A549 (cell line): Measurements from ENCODE around the gene INF2. TPM values are rescaled to one million over a fixed set of nuclear protein-coding genes. Genes with fewer than 3 reads are reported as not detected.

Source experiments
- ATAC-seq, 2 experiments: fragments of 200-7000 bp in 1 of 2; fragments of >200 bp in 1 of 2; cut with Nextera tagmentation in 1 of 2; cut with Tn5 transposase in 1 of 2; 3 replicates each; pipeline versions ENCODE4 v1.8.0 to v1.9.1; 2018 to 2020; ENCODE audit warnings: mild to moderate bottlenecking in 1 of 2, moderate library complexity in 1 of 2
- CTCF ChIA-PET: fragments of 300-600 bp; sonication (Branson Sonifier 250); formaldehyde crosslinking; extraction: SDS; loops from one replicate; lab custom pipeline; 2021; ENCODE audit warnings: antibody characterized with exemption, inconsistent platforms; lab: Yijun Ruan, JAX
- POLR2A ChIA-PET: fragments of 350-600 bp; formaldehyde crosslinking; extraction: SDS; loops from one replicate; lab custom pipeline; 2021; ENCODE audit warnings: antibody characterized with exemption, inconsistent platforms; lab: Yijun Ruan, JAX
- DNase-seq, 2 experiments: peaks; one replicate each; pipeline versions ENCODE4 v3.0.0 to v3.0.0-alpha.2; 2011 to 2016; ENCODE audit warnings: low read depth in 1 of 2, low spot score in 1 of 2
- FAIRE-seq: peaks from 2 replicates; lab custom pipeline; 2011; peaks lifted over from hg19 to GRCh38; lab: Jason Lieb, UNC
- H3K27ac ChIP-seq, 2 experiments: fragments of >200 bp; sonication (Bioruptor Twin); formaldehyde crosslinking; 3 replicates each; pipeline ENCODE4 v1.5.1; 2016 to 2017
- H3K4me1 ChIP-seq: fragments of >200 bp; sonication (Bioruptor Twin); formaldehyde crosslinking; 3 replicates; pipeline ENCODE4 v1.6.1; 2016
- H3K4me2 ChIP-seq: fragments of >200 bp; sonication (Bioruptor Twin); formaldehyde crosslinking; 3 replicates; pipeline ENCODE4 v1.6.1; 2016
- H3K4me3 ChIP-seq: fragments of >200 bp; sonication (Bioruptor Twin); formaldehyde crosslinking; 3 replicates; pipeline ENCODE4 v1.5.1; 2016
- H3K9me3 ChIP-seq: fragments of >200 bp; sonication (Bioruptor Twin); formaldehyde crosslinking; 3 replicates; pipeline ENCODE4 v1.6.1; 2016
- BCL3 ChIP-seq: fragments of >200 bp; sonication (Bioruptor Twin); formaldehyde crosslinking; IDR thresholded peaks from 3 replicates; pipeline ENCODE4 v1.6.1; 2016
- BHLHE40 ChIP-seq: IDR thresholded peaks from 2 replicates; pipeline ENCODE4 v1.6.1; 2012; ENCODE audit warnings: low read depth, low read length, inconsistent platforms
- CBX2 ChIP-seq: fragments of 200-600 bp; sonication (generic); IDR thresholded peaks from 2 replicates; pipeline ENCODE4 v1.6.1; 2016; ENCODE audit warnings: low read depth, mild to moderate bottlenecking, borderline replicate concordance
- CTCF ChIP-seq: fragments of >200 bp; sonication (Bioruptor Twin); formaldehyde crosslinking; IDR thresholded peaks from 3 replicates; pipeline ENCODE4 v1.5.1; 2016
- EHF ChIP-seq: fragments of 250-450 bp; sonication (Bioruptor Pico); IDR thresholded peaks from 2 replicates; pipeline ENCODE4 v1.5.0; 2020; ENCODE audit warnings: mild to moderate bottlenecking
- ELK1 ChIP-seq: fragments of 150-350 bp; IDR thresholded peaks from 2 replicates; pipeline ENCODE4 v1.6.1; 2014; ENCODE audit warnings: low read depth, mild to moderate bottlenecking, low read length
- EP300 ChIP-seq, 2 experiments: fragments of >200 bp; sonication (Bioruptor Twin); formaldehyde crosslinking; IDR thresholded peaks; 2 replicates in 1 of 2; 3 replicates in 1 of 2; pipeline ENCODE4 v1.6.1; 2016 to 2017
- FOSL2 ChIP-seq, 2 experiments: fragments of 450-650 bp in 1 of 2; fragments of >200 bp in 1 of 2; sonication (Bioruptor Twin) in 1 of 2; formaldehyde crosslinking; IDR thresholded peaks; 2 replicates each; pipeline versions ENCODE4 v1.5.0 to v1.6.1; 2016 to 2020; ENCODE audit warnings: mild to moderate bottlenecking in 1 of 2, moderate library complexity in 1 of 2
- FOXS1 ChIP-seq: fragments of 250-450 bp; sonication (Bioruptor Pico); IDR thresholded peaks from 2 replicates; pipeline ENCODE4 v1.5.0; 2020; ENCODE audit warnings: mild to moderate bottlenecking, moderate library complexity
- HDAC2 ChIP-seq: fragments of 200-600 bp; sonication (generic); IDR thresholded peaks from 2 replicates; pipeline ENCODE4 v1.6.1; 2016
- KDM1A ChIP-seq: fragments of 200-600 bp; sonication (generic); IDR thresholded peaks from 2 replicates; pipeline ENCODE4 v1.6.1; 2016; ENCODE audit warnings: low read depth, mild to moderate bottlenecking
- KDM5A ChIP-seq: fragments of 200-600 bp; sonication (generic); IDR thresholded peaks from 2 replicates; pipeline ENCODE4 v1.6.1; 2016; ENCODE audit warnings: antibody characterized with exemption, mild to moderate bottlenecking
- MYC ChIP-seq: IDR thresholded peaks from 2 replicates; pipeline ENCODE4 v1.6.1; 2012; ENCODE audit warnings: mild to moderate bottlenecking, inconsistent platforms, low read length, improper control_type of control experiment, borderline replicate concordance
- NFE2L2 ChIP-seq: fragments of 150-350 bp; conservative IDR thresholded peaks from 2 replicates; pipeline ENCODE4 v1.6.1; 2014; ENCODE audit warnings: low read length
- NPAS2 ChIP-seq: fragments of 250-450 bp; sonication (Bioruptor Pico); IDR thresholded peaks from 2 replicates; pipeline ENCODE4 v1.8.0; 2022; ENCODE audit warnings: mild to moderate bottlenecking, moderate library complexity, borderline replicate concordance
- ZC3H11A ChIP-seq: fragments of 450-650 bp; IDR thresholded peaks from 2 replicates; pipeline ENCODE4 v1.6.1; 2014; ENCODE audit warnings: antibody characterized with exemption, mild to moderate bottlenecking
- ZNF302 ChIP-seq: fragments of 250-450 bp; sonication (Bioruptor Pico); IDR thresholded peaks from 2 replicates; pipeline ENCODE4 v1.9.0; 2021; ENCODE audit warnings: inconsistent platforms, mild to moderate bottlenecking, moderate library complexity
- ZSCAN20 ChIP-seq: fragments of 250-450 bp; sonication (Bioruptor Pico); IDR thresholded peaks from 2 replicates; pipeline ENCODE4 v1.8.0; 2022; ENCODE audit warnings: mild to moderate bottlenecking, moderate library complexity
- WGBS: methylation state at CpG from one replicate; pipeline ENCODE4 v1.1.6; 2017; ENCODE audit errors: missing lambda C conversion rate; 5-methylcytosine and 5-hydroxymethylcytosine counted together
- polyA plus RNA-seq, 4 experiments: library from polyadenylated mRNA; depleted of rRNA in 3 of 4; stranded (reverse); fragments of >200 nt; fragmentation: RNase III in 1 of 4; extraction: RNeasy Plus Mini Kit Qiagen cat#74134 plus additional on column Dnase treatment in 1 of 4; gene quantifications; 2 replicates in 3 of 4; 3 replicates in 1 of 4; pipeline ENCODE4 v1.2.3, GENCODE V29; 2011 to 2017
- TF ChIP-seq, protein P1 (sequence below): IDR thresholded peaks from 2 replicates; pipeline ENCODE4 v1.6.1; 2012; ENCODE audit warnings: low read depth, borderline replicate concordance

INF2 gene
- polyA plus RNA-seq, 2 of the 4 experiments (the other 2 are of a cell fraction), result 24.7 to 71.2 TPM

- ATAC-seq (no peak), DNase-seq (no peak), FAIRE-seq (no peak)
- peaks cover 14% of the 10 kb centered on the region for H3K4me1 ChIP-seq
- no peak overlapping the region for H3K4me3 ChIP-seq
- POLR2A ChIA-PET, result no interaction called here
- TF ChIP-seq HDAC2 (no peak), KDM1A (no peak), BCL3 (no peak), ZSCAN20 (CRISPR knock-in tag) (no peak), EHF (CRISPR knock-in tag) (no peak), FOSL2 (IDR thresholded peaks at IDR 0.05) (no peak), FOSL2 (CRISPR knock-in tag; IDR thresholded peaks at IDR 0.05) (no peak), FOXS1 (no peak), CBX2 (no peak), NPAS2 (CRISPR knock-in tag) (no peak), ZC3H11A (no peak), MYC (no peak), ZNF302 (CRISPR knock-in tag) (no peak), NFE2L2 (no peak), ELK1 (no peak), EP300 (IDR thresholded peaks at IDR 0.05) (no peak), KDM5A (no peak)
- TF ChIP-seq, protein P1, sequence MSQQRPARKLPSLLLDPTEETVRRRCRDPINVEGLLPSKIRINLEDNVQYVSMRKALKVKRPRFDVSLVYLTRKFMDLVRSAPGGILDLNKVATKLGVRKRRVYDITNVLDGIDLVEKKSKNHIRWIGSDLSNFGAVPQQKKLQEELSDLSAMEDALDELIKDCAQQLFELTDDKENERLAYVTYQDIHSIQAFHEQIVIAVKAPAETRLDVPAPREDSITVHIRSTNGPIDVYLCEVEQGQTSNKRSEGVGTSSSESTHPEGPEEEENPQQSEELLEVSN, result no peak
- H3K9me3 ChIP-seq, result peaks cover 2% of the 10 kb centered on the region; the same call in 1 of the 3 replicates
- no peak overlapping the region for H3K4me2 ChIP-seq
- 85% methylated on average over 24 of the region's 24 CpGs for WGBS
- no peak overlapping the region for H3K27ac ChIP-seq
- CTCF ChIA-PET, result interaction anchor here (0.8 to 9.3 kb wide), 7 partner anchors 9 to 199 kb away, joined by 3 to 88 read pairs (median 6); no protein-coding TSS in a partner anchor
Measured at GRCh38 chr14:104770072-104770579, 80.7 kb downstream of the INF2 start.

- Histone ChIP-seq H3K27ac (no peak overlapping the region), H3K4me2 (no peak overlapping the region), H3K4me3 (no peak overlapping the region), H3K4me1 (peaks cover 14% of the 10 kb centered on the region), H3K9me3 (peaks cover 2% of the 10 kb centered on the region; the same call in 1 of the 3 replicates)
- TF ChIP-seq BHLHE40 (no peak), CTCF (0 out of 3 replicates have a peak, but pooled peaks have one; percentile 11)
- ATAC-seq (no peak), FAIRE-seq (no peak), DNase-seq (peak in 1 of 2 experiments; percentile 52)
- WGBS, result 89% methylated on average over 5 of the region's 5 CpGs
- POLR2A ChIA-PET, result interaction anchor here (0.6 kb wide), 1 partner anchor 102 kb away, joined by 4 read pairs; no protein-coding TSS in a partner anchor
- CTCF ChIA-PET, result interaction anchor here (0.8 to 9.3 kb wide), 8 partner anchors 8 to 56 kb away, joined by 3 to 88 read pairs (median 6); no protein-coding TSS in a partner anchor
Measured at GRCh38 chr14:104770851-104771272, 81.4 kb downstream of the INF2 start.
